ENCODE measurements around the gene YAF2. TPM values are rescaled to one million over a fixed set of nuclear protein-coding genes. Genes with fewer than 3 reads are reported as not detected.

Gene YAF2
- total and polyA plus RNA-seq, 2 donors (not counting 3 experiments of a cell fraction or from before 2014, with no cell fraction given): 6.9 to 29.2 TPM

- no peak overlapping the region for H3K9ac ChIP-seq (replicated peaks; ENCODE audit: extremely low read depth, insufficient read depth, low read length)
- no peak overlapping the region for H3K4me2 ChIP-seq (ENCODE audit: insufficient read depth, low read length)
- ChIA-PET POLR2A (no interaction called here), CTCF (no interaction called here)
- no peak overlapping the region for H2AFZ ChIP-seq (ENCODE audit: low read depth, low read length)
- no peaks in the 10 kb centered on the region for H3K9me1 ChIP-seq (replicated peaks; ENCODE audit: control insufficient read depth, extremely low read depth, insufficient read depth, low read length)
- TF ChIP-seq MYC (IDR thresholded peaks at IDR 0.05; ENCODE audit: low read depth, low read length): no peak
- TF ChIP-seq MAX (IDR thresholded peaks at IDR 0.05; ENCODE audit: insufficient read depth, insufficient read length): no peak
- no peak for TF ChIP-seq JUN (IDR thresholded peaks at IDR 0.05; ENCODE audit: borderline replicate concordance, insufficient read depth, insufficient read length, low read depth)
- no peak for TF ChIP-seq POLR2A (IDR thresholded peaks at IDR 0.05; ENCODE audit: low read depth, low read length)
- no peak for TF ChIP-seq FOS (IDR thresholded peaks at IDR 0.05; ENCODE audit: borderline replicate concordance, insufficient read depth, low read length)
- no peak for TF ChIP-seq CTCF (IDR thresholded peaks at IDR 0.05; ENCODE audit: extremely low read depth in 1 of 2, insufficient read depth in 1 of 2, low read depth in 1 of 2, low read length in 2 of 2)
- TF ChIP-seq EZH2 (IDR thresholded peaks at IDR 0.05; ENCODE audit: borderline replicate concordance, low read depth, low read length, severe bottlenecking): no peak
- no peak for TF ChIP-seq GATA2 (IDR thresholded peaks at IDR 0.05; ENCODE audit: insufficient read depth, insufficient read length, low read depth, low read length)
- no peak for TF ChIP-seq POLR2AphosphoS5 (IDR thresholded peaks at IDR 0.05; ENCODE audit: insufficient read depth, low read depth, low read length)
- BruUV-seq (replicated peaks): no TSS peak
- dilution Hi-C loops (cut with MboI; ENCODE audit: extremely low pct_ligation_motif_present, low sequenced_read_pairs) (no loop called here), intact Hi-C loops (cut with micrococcal nuclease) (no loop called here)
- H3K36me3 ChIP-seq (ENCODE audit: control insufficient read depth in 2 of 2, extremely low read depth in 1 of 2, insufficient read depth in 2 of 2, low read length in 2 of 2): peaks cover 0 to 3% of the 10 kb centered on the region in 2 experiments
- no peak overlapping the region for H3K4me3 ChIP-seq (replicated peaks in 1 of 3; ENCODE audit: insufficient read depth in 1 of 3, low read depth in 1 of 3, low read length in 3 of 3)
- FAIRE-seq (no peak), DNase-seq (ENCODE audit: low read depth, low spot score) (no peak)
- no peaks in the 10 kb centered on the region for H4K20me1 ChIP-seq (replicated peaks; ENCODE audit: control insufficient read depth, extremely low read depth, insufficient read depth, low read length)
- no peaks in the 10 kb centered on the region for H3K79me2 ChIP-seq (ENCODE audit: control insufficient read depth, insufficient read depth, low read length)
- H3K9me3 ChIP-seq (replicated peaks; ENCODE audit: control insufficient read depth, insufficient read depth, low read length): no peaks in the 10 kb centered on the region
- no peaks in the 10 kb centered on the region for H3K27me3 ChIP-seq (ENCODE audit: control insufficient read depth in 2 of 2, insufficient read depth in 2 of 2, low read length in 2 of 2)
- no peaks in the 10 kb centered on the region for H3K4me1 ChIP-seq (ENCODE audit: control insufficient read depth, extremely low read depth, insufficient read depth, low read length)
- H3K27ac ChIP-seq (ENCODE audit: insufficient read depth, low read depth, low read length): no peak overlapping the region
These were observed 74.1 kb downstream of the YAF2 start for GRCh38 chr12:42163913-42164312.
